ENCODE data around the gene MACO1. TPM values are rescaled to one million over a fixed set of nuclear protein-coding genes. Genes with fewer than 3 reads are reported as not detected.
"Not testable (repeated sequence)": the region's sequence is repeated elsewhere in the genome, so short reads cannot be mapped to it uniquely, and the experiment has no call there.

Gene MACO1
- total RNA-seq: 18.1 and 19.3 TPM in 2 replicates

- intact Hi-C loops (cut with micrococcal nuclease): loop anchor here (2.0 to 10.0 kb wide), 8 partner anchors 16 to 1042 kb away; partner anchors contain the start of genes HMGN2, PAFAH2, SRRM1 and TMEM50A
Measured at GRCh38 chr1:25430073-25430966, at the start of gene MACO1. TSS of gene MACO1 (plus strand) at chr1:25430897. CDS start at chr1:25431099, 202 bp downstream.

DNA sequence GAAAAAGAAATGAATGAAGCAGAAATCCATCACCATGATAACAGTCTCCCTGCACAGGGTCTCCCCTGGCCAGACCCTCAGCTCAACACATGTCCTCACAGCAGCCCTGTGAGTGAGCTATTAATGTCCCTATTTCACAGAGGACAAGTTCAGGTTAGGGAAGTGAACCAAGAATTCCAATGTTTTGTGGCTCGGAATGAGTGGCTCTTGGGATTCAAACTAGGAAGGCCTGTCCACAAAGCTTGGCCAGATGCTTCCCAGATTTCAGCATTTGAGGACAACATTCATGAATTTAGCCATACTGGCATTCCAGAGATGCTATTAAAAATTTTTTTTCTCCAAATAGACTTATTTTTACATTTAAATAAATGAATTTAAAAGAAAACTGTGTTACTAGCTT lies 48.2 kb upstream of the MACO1 start:
- intact Hi-C loops (cut with micrococcal nuclease): not testable (repeated sequence)

DNA sequence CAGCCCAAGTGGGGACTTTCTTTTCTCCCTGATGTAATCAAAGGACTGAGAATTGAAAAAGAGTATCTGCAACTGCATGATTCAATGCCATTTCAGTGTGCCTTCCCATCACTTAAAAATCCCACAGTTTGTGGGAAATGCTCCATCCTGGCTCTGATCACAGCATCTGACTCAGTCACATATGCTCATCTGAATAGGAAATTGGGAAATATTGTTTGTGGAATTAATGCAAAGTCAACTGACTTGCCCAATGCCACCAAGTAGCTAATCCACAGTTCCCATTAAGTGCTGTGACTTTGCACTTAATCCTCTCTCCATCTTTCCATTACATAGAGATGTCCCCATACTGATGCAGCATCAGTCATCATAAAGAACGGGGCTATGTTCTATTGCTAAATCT lies 47.6 kb upstream of the MACO1 start:
- intact Hi-C loops (cut with micrococcal nuclease): not testable (repeated sequence)

DNA sequence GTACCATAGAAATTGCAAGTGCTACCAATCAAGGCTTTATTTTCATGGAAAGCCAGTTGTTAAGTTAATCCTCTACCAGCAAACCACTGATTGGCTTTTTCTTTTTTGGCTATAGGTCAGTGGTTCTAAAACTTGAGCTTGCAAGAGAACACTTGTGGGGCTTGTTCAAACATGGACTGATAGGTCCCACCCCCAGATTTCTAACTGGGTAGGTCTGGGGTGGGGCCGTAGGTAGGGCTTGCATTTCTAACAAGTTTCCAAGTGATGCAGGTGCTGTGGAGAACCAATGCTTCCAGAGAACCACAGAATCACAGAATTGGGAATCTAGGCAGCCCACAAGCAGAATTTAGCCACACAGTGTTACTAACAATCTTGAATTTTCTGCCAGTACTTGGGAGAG lies 46.8 kb upstream of the MACO1 start:
- intact Hi-C loops (cut with micrococcal nuclease): not testable (repeated sequence)

DNA sequence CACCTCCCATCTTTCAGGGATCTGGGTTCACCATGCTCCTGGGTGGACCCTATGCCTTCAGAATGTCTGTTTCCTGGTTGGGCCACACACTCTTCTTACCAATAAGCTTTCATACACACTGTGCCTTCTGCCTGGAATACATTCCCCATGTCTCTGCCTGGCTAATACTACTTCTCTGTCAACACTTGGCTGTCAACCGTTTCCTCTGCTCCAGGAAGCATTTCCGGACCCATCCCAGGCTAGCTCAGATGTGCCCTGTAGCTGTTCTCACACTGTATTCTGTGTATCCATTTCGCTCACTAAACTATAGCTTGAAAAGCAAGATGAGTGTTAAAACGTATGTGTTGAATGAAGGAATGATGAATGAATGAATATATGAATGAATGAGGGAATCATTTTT lies 43.6 kb upstream of the MACO1 start:
- intact Hi-C loops (cut with micrococcal nuclease): not testable (repeated sequence)

GRCh38 chr1:25388691-25389090 lies 42.0 kb upstream of the MACO1 start:
- intact Hi-C loops (cut with micrococcal nuclease): not testable (repeated sequence)

- intact Hi-C loops (cut with micrococcal nuclease): not testable (repeated sequence)
Measured at GRCh38 chr1:25389721-25390120, 41.0 kb upstream of the MACO1 start.

DNA sequence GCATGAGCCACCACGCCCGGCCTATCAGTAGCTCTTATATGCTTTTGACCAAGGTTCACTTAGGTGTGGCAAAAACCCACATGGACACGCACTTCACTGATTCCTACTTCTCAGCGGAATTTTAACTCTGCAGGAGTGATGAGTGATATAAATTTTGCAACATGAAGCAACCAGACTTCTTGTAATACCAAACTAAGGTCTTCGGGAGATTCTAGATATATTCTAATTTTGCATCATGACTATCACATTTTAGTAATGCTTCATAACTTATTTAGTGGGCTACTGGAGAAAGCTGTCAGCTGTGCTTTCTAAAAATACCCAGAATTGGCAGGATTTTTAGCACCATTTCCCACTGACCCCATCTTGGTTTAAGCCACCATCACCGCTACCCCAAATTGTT lies 37.9 kb upstream of the MACO1 start:
- intact Hi-C loops (cut with micrococcal nuclease): no loop called here

DNA sequence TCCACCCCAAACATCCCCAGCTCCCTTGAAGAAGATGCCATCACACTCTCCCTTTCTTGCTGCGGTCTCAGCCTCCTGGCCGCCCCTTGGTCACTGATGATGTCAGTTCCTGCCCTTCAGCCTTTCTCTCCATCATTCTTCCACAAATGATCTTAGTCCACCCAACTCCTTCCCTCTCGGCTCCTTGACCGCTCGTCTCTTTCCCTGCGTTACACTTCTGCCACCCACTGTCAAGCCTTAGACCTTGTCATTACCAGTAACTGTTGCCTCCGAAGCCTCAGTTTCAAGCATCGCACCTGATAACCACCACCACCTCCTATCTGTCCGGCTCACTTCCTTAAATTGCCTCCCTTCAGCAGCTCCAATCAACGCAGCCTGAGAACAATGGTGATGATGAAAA lies 33.1 kb upstream of the MACO1 start:
- intact Hi-C loops (cut with micrococcal nuclease): not testable (repeated sequence)

- intact Hi-C loops (cut with micrococcal nuclease): not testable (repeated sequence)
Measured at GRCh38 chr1:25398079-25398478, 32.6 kb upstream of the MACO1 start.

GRCh38 chr1:25402947-25403803 lies 27.5 kb upstream of the MACO1 start:
- intact Hi-C loops (cut with micrococcal nuclease): loop anchor here (2.0 kb wide), 1 partner anchor 118 kb away; no protein-coding TSS in a partner anchor

GRCh38 chr1:25405731-25406305 lies 24.9 kb upstream of the MACO1 start:
- intact Hi-C loops (cut with micrococcal nuclease): not testable (repeated sequence)

- intact Hi-C loops (cut with micrococcal nuclease): not testable (repeated sequence)
Measured at GRCh38 chr1:25409641-25410427, 20.9 kb upstream of the MACO1 start.

- intact Hi-C loops (cut with micrococcal nuclease): not testable (repeated sequence)
Measured at GRCh38 chr1:25412872-25413623, 17.6 kb upstream of the MACO1 start.

DNA sequence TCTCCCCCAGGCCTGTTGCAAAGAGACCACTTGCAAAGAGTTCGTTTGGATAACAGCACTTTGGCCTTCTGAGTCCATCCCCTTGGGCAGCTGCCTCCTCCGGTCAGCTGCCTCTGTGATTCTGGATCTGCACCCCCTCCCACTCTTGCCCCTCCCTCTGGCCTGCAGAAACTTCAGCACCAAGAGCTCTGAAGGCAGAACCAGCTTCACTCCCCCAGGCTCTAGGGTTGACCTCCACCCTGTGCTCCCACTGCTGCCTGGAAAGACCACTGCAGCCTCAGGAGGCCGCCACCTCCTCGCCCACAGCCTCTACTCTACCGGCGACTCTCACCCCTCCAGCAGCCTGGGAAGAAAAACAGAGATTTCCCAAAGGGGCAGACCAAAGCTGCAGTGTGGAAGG lies 16.5 kb upstream of the MACO1 start:
- intact Hi-C loops (cut with micrococcal nuclease): not testable (repeated sequence)

GRCh38 chr1:25414578-25414977 lies 16.1 kb upstream of the MACO1 start:
- intact Hi-C loops (cut with micrococcal nuclease): not testable (repeated sequence)

DNA sequence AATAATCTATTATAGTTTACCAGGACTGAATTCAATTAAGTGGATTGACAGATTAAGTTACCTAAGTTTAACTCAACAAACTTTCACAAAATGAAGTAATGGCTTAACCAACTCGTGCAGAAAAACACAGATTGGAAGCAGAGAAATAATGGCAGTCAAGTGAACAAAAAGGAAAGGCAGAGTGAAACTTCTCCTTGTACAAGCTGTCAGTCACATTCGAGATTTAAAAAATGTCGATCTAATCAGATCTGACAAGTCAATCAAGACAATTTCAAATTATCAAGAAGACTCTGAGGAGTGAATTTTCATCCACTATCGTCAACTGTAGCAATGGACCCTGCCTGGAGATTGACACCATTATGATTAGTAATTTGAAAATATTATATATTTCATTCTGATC lies 13.4 kb upstream of the MACO1 start:
- intact Hi-C loops (cut with micrococcal nuclease): not testable (repeated sequence)

DNA sequence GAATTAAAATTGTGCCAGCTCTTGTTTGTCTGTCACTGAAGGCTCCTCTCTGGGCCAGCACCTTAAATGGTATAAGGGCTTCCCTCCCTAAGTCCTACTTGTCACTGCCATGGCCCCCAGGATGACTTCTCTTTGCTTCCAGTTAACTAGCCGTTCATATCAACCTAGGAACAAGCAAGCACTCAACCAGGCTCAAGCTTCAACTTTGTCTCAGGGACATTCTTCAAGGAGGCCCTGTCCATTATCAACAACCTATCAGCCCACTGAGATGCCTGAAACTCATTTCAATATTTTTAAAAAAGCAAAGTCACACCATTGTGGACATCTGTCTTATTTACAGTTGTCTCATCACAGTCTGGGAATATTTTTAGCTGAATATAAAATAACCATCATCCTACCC lies 11.4 kb upstream of the MACO1 start:
- intact Hi-C loops (cut with micrococcal nuclease): not testable (repeated sequence)

DNA sequence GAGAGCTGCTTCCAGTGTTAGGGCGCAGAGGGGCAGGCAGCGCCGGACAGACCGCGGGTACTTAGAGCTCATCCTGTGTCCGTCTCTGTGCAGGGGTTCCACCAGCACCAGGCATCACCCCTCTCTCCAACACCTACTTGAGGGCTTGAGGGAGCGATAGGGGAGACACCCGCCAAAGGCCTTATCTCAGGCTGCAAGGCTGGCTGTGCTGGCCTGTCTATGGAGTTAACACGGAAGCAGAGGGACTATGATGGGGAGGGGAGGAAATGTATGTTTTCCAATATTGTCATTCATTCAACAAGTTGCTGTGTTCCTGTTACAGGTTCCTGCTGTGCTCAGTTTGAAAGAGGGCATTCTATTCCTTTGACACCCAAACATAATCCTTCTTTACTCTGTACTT lies 10.0 kb upstream of the MACO1 start, which contains the start of gene RHCE:
Gene RHCE (minus strand): TSS at position 111 of the 400 bp plus-strand sequence. CDS start 39 bp downstream, at position 72.
- intact Hi-C loops (cut with micrococcal nuclease): not testable (repeated sequence)

- intact Hi-C loops (cut with micrococcal nuclease): not testable (repeated sequence)
Measured at GRCh38 chr1:25423206-25423605, 7.5 kb upstream of the MACO1 start.
